Measurements from ENCODE around the gene SCD5. TPM values are rescaled to one million over a fixed set of nuclear protein-coding genes. Genes with fewer than 3 reads are reported as not detected.

SCD5 gene
- total and polyA plus RNA-seq, 2 of the 8 experiments (the other 6 are each of a cell fraction or from before 2014, with no cell fraction given): 0.92 to 1.2 TPM

- TF ChIP-seq CTCF (IDR thresholded peaks at IDR 0.05; ENCODE audit: control extremely low read depth in 1 of 3, insufficient read depth in 1 of 3, low read depth in 1 of 3, low read length in 3 of 3): no peak
- TF ChIP-seq NRF1 (IDR thresholded peaks at IDR 0.05; ENCODE audit: low read depth, low read length): no peak
- TF ChIP-seq, protein P1, sequence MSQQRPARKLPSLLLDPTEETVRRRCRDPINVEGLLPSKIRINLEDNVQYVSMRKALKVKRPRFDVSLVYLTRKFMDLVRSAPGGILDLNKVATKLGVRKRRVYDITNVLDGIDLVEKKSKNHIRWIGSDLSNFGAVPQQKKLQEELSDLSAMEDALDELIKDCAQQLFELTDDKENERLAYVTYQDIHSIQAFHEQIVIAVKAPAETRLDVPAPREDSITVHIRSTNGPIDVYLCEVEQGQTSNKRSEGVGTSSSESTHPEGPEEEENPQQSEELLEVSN (IDR thresholded peaks at IDR 0.05): no peak
- no peak for TF ChIP-seq GABPA (IDR thresholded peaks at IDR 0.05; ENCODE audit: borderline replicate concordance, insufficient read depth, low read length)
Observed at GRCh38 chr4:82611982-82612381, 186.6 kb downstream of the SCD5 start (continued).
